Measurements from ENCODE around the gene PROK2.

- no peak for TF ChIP-seq CTCF (IDR thresholded peaks at IDR 0.05 in 8 of 11, conservative IDR thresholded peaks at IDR 0.05 in 3 of 11)
- TF ChIP-seq POLR2A (IDR thresholded peaks at IDR 0.05): no peak
- TF ChIP-seq POLR2AphosphoS5 (IDR thresholded peaks at IDR 0.05): no peak
Observed at GRCh38 chr3:71744738-71745137, 40.2 kb downstream of the PROK2 start.

Measured in spleen (tissue), 7 donors.